ENCODE data around the gene CHPT1.

Gene CHPT1

DNA sequence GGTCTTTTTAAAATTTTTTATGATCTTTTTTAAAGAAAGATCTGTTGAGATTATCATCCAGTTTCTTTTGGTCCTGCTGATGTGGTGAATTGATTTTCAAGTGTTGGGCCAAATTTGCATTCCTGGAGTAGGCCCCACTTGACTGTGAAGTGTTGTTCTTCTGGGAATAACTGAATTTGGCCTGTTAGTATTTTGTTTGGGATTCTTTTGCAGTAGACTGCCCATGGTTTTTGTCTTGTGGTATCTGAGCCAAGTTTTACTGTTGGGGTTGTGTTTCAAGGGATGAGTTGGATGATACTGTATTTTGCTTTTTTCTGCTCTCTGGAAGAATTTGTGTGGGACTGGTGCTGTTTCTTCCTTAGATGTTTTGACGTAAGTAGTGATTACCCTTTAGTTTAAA is 45.8 kb downstream of the CHPT1 start:
- TF ChIP-seq CTCF (conservative IDR thresholded peaks at IDR 0.05): no peak
- no peak overlapping the region for H3K27ac ChIP-seq

DNA sequence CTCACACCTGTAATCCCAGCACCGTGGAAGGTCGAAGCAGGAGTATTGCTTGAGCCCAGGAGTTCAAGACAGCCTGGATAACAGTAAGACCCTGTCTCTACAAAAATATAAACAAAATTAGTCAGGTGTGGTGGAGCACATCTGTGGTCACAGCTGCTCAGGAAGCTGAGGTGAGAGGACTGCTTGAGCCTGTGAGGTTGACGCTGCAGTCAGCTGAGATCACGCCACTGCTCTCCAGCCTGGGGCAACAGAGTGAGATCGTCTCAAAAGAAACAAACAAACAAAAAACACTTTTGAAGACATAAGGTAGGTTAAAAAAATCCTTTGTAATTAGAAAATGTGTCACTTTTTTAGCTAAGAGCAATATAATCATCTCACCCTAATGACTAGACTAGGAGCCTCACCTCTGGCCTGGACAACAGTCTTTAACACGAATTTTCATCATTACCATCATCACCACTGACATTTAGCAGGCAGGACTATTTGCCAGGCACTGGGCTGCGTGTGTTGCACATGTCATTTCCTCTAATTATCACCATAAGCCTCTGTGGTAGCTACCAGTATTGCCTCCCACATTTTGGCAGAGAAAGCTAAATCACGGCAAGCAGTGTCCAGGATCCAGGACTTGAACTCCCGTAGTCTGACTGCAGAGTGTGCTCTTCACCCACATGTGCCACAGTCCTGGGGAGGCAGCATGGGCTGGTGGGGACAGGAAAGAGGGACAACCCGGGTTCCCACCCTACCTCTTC is 46.5 kb downstream of the CHPT1 start:
- no peak for TF ChIP-seq CTCF (conservative IDR thresholded peaks at IDR 0.05)
- no peak overlapping the region for H3K27ac ChIP-seq

DNA sequence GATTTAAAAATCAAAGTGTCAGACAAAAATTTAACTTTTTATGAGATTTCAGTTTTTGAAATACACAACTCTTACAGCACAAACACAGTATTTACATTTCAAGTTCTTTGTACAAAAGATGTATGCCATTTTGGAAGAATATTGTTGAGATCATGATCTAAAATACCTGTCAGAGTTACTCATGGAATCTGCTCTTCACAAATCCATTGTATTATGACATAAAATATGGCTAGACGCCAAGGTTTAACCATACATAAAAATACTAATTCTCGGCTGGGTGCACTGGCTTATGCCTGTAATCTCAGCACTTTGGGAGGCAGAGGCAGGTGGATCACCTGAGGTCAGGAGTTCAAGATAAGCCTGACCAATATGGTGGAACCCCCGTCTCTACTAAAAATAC is 48.0 kb downstream of the CHPT1 start:
- no peak for TF ChIP-seq CTCF (conservative IDR thresholded peaks at IDR 0.05)
- no peak overlapping the region for H3K27ac ChIP-seq

DNA sequence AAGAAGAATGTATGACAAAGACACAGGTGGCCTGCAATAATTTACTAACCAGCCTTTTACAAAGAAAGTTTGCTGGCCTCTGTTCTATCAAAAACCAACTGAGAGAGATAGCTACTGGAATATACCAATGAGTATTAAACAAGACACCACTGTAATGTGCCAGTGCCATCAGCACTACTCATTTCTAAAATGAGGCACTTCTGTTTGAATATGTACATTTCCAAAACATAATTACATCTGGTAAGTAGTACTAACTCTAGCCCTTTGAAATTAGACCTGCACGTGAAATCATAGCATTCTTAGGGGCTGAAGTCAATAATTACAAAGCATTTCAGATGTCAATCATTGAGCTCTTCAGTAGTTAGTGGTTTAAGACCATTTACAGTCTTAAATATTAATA is 48.8 kb downstream of the CHPT1 start:
- no peak overlapping the region for H3K27ac ChIP-seq
- no peak for TF ChIP-seq CTCF (conservative IDR thresholded peaks at IDR 0.05)

DNA sequence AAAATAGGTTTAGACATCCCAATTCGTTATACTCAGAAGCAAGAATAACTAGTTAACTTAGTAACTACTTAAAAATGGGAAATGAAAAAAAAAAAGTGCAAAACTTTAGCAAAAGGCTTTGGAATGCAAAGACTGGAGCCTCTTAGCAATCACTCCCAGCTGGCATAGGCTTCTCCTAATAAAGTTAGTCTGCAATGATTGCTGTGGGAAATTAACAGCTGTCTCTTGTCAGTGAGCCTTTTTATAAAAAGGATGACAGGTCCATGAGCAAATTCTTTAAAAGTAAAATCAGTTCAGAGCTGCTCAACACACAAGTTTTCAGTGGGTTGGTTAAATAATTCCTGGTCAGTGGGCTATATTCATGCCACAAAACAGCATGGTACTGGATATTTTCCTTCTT is 49.2 kb downstream of the CHPT1 start:
- no peak for TF ChIP-seq CTCF (conservative IDR thresholded peaks at IDR 0.05)

GRCh38 chr12:101747697-101748096 is 50.3 kb downstream of the CHPT1 start:
- H3K27ac ChIP-seq: no peak overlapping the region
- no peak for TF ChIP-seq CTCF (conservative IDR thresholded peaks at IDR 0.05)

More for the DNA sequence above, 49.2 kb downstream of the CHPT1 start:
- no peak overlapping the region for H3K27ac ChIP-seq

DNA sequence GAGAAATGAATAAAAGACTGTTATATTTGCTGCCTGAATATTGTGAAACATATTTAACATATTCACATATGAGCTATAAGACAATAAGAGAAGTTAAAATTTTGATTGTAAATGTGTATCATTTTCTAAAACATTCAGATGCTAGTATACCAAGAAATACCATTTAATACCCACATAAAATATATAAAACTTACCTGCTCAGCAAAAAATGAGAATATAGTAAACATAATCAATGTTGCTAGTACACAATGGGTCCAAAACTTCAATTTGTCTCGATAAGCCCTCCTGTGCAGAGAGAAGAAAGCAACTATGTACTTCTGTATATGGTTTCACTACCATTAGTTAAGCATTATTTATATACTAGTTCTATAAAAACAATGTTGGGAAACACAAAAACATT is 51.5 kb downstream of the CHPT1 start:
- no peak for TF ChIP-seq CTCF (conservative IDR thresholded peaks at IDR 0.05)
- no peak overlapping the region for H3K27ac ChIP-seq
